Epithelial cell of proximal tubule (primary cell): ENCODE results near the gene DPEP1. TPM values are rescaled to one million over a fixed set of nuclear protein-coding genes. Genes with fewer than 3 reads are reported as not detected.
A peak's percentile ranks its signal among the peaks of the same experiment; 100 is the strongest.
"Not testable (repeated sequence)": the region's sequence is repeated elsewhere in the genome, so short reads cannot be mapped to it uniquely, and the experiment has no call there.

Source experiments
- DNase-seq: peaks from one replicate; pipeline ENCODE4 v3.0.0-alpha.2; 2011; ENCODE audit warnings: low read depth
- H3K4me3 ChIP-seq: 2 replicates; pipeline ENCODE4 v1.5.1; 2011; ENCODE audit warnings: low read depth, mild to moderate bottlenecking, low read length
- total RNA-seq: library from RNA; depleted of rRNA; stranded (reverse); fragments of >200 nt; gene quantifications from 2 replicates; pipeline ENCODE4 v1.2.3, GENCODE V29; 2015
- TF ChIP-seq, protein P1 (sequence below): conservative IDR thresholded peaks from 2 replicates; pipeline ENCODE4 v1.5.1; 2012; ENCODE audit warnings: low read depth, mild to moderate bottlenecking, low read length

Gene DPEP1
- total RNA-seq, 1 donor from 2014 or later: 5.0 TPM

DNA sequence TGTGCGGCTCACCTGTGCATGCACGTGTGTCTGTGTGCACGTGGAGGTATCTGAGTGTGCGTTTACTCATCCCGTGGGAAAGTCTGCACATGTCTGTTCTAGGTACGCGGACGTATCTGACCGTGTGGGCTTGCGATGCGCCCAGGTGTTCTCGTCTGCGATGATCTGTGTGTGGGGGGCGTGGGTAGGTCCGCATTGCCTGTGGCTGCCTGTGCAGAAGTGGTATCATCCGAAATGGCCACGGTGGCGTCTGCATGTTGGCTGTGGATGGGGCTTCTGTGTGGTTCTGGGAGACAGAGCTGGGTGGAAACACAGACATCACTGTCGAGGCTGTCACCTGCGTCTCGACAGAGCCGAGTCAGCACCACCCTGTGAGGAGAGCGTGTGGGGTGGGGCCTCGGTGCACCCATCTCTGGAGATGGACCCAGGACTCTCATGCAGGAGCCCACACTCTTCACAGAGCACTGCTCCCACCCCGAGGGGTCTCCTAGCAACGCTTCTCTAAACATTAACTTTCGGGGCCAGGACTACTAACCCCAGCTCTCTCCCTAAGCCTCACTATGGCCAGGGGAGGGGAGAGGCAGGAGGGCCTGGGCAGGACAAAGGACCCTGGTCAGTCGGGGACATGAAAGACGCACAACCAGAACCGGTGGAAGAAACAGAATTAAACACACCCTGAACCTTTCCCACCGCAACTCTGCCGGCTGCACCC lies 8.4 kb downstream of the DPEP1 start:
- TF ChIP-seq, protein P1, sequence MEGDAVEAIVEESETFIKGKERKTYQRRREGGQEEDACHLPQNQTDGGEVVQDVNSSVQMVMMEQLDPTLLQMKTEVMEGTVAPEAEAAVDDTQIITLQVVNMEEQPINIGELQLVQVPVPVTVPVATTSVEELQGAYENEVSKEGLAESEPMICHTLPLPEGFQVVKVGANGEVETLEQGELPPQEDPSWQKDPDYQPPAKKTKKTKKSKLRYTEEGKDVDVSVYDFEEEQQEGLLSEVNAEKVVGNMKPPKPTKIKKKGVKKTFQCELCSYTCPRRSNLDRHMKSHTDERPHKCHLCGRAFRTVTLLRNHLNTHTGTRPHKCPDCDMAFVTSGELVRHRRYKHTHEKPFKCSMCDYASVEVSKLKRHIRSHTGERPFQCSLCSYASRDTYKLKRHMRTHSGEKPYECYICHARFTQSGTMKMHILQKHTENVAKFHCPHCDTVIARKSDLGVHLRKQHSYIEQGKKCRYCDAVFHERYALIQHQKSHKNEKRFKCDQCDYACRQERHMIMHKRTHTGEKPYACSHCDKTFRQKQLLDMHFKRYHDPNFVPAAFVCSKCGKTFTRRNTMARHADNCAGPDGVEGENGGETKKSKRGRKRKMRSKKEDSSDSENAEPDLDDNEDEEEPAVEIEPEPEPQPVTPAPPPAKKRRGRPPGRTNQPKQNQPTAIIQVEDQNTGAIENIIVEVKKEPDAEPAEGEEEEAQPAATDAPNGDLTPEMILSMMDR: no peak
- no peak overlapping the region for H3K4me3 ChIP-seq
- DNase-seq: no peak

DNA sequence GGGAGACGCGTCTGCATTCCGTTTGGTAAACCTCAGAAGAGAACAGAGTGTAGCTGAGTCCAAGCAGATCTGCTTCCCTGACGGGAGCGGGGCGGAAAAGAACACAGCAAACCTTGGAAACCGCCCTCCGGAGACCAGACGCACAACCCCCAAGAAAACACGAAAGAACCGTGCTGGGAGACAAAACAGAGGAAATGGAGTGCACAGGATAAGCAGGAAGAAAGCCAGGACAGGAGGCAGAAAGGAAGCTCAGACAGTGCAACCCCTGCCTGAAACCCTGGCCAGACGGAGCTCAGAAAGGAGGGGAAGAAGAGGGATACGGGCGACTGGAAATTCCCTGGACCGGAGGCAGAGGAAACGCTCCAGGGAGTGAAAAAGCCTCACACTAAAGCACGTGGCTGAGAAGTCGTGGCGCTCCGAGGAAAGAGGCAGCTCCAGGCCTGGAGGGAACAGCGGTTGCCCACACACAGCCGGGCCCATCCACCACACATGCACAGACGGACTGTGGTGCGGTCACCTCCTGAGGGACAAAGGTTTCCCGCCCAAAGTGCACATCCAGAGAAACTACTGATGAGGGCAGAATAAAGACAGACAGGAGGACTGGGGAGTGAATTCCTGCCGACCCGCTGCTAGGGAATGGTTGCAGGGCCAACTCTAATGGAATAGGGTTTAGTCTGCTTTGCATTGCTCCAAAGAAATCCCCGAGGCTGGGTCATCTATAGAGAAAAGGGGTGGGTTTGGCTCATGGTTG lies 10.2 kb downstream of the DPEP1 start:
- H3K4me3 ChIP-seq: no peak overlapping the region
- TF ChIP-seq, protein P1: no peak
- no peak for DNase-seq

DNA sequence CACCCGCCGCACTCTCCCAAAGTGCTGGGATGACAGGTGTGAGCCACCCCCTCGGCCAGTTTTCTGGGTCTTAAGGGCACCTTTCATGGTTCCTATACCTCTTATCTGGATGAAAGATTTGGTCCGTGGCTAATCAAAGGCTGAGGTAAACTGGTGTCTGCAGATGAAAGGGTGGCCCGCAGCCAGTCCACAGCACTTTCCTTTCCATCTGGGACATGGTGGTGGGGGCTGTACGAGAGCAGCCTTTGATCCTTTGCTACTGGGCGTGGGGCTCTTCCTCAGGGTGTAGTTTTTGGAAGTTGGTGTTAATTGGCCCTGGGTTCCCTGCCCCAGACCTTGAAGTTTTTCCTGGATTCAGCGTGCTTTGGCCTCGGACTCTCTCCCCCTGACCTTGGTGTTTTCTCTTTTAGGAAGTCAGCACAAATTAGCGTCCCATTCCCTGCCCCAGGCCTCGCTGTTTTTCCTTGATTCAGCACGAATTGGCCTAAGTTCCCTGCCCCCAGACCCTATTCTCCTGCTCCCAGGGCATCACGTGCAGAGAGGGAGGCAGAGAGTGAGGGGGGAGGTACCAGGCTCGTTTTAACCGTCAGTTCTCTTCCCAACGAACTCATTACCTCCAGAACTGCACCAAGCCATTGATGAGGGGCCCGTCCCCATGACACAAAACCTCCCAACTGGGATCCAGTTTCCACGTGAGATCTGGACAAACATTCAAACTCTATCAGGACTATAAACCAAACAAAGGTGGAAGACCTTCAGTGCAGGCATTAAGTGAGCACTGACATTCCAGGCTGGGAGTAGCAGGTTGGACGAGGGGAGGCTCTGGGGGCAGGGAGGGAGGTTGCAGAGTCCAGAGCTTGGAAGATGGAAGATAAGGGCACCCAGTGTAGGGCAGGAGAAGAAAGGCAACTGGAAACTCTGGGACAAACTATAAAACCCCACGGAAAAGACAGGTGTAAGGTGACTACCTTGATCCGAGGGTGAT lies 11.6 kb downstream of the DPEP1 start:
- TF ChIP-seq, protein P1: no peak
- no peak overlapping the region for H3K4me3 ChIP-seq
- no peak for DNase-seq

DNA sequence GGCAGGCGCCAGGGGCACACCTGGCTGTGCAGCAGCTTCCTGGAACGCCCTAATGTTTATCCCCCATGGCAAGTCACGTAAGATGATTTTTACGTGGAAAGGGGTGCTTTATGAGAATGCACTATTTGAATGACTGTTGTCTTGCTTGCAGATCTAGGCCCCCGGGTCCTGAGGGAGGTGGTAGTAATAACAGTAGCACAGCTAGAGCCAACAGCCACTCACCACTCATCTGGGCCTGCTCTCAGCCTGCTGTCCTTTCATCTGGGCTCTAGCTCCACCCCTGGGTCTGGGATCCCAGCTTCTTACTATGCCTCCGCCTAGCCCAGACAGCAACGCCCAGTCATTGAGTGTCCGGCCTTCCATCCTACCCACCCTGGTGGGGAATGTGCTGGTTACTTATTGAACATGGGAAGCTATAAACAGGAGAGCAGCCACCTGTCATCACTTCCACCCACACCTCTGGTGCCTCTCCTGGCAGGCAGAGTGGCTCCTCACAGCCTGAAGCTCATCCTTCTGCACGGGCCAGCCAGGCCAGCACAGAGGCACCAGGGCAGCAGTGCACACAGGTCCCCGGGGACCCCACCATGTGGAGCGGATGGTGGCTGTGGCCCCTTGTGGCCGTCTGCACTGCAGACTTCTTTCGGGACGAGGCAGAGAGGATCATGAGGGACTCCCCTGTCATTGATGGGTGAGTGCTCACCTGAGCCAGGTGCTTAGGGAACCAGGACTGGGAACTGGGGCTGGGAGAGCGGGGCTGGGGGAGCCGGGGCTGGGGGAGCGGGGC lies 16.6 kb downstream of the DPEP1 start:
- TF ChIP-seq, protein P1: no peak
- no peak for DNase-seq
- H3K4me3 ChIP-seq: no peak overlapping the region

DNA sequence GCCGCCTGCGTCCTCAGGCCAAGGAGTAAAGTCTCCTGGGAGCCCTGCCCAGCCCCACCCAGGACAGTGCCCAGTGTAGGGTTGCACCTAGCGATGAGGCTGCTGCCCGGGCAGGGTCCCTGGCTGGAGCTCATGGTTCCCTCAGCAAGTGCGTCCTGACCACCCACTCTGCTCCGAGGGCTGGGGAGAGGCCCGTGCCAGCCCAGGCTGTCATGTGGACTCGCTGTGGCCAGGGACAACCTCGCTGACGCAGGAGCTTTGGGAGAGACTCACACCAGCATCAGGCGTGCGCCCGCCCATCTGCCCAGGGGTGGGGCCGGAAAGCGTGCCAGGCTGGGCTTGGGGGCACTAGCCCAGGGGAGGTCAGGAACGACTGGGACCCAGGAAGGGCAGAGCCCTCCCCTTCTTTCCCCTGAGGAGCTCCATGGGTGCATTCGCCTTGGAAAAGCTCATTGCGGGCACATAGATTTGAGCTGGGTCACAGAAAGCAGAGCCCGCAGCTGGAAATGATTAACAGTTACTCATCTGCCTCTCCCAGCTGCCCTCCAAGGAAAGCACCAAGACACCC lies 19.7 kb downstream of the DPEP1 start:
- H3K4me3 ChIP-seq: peak overlapping the region; percentile 19
- TF ChIP-seq, protein P1: no peak
- no peak for DNase-seq

DNA sequence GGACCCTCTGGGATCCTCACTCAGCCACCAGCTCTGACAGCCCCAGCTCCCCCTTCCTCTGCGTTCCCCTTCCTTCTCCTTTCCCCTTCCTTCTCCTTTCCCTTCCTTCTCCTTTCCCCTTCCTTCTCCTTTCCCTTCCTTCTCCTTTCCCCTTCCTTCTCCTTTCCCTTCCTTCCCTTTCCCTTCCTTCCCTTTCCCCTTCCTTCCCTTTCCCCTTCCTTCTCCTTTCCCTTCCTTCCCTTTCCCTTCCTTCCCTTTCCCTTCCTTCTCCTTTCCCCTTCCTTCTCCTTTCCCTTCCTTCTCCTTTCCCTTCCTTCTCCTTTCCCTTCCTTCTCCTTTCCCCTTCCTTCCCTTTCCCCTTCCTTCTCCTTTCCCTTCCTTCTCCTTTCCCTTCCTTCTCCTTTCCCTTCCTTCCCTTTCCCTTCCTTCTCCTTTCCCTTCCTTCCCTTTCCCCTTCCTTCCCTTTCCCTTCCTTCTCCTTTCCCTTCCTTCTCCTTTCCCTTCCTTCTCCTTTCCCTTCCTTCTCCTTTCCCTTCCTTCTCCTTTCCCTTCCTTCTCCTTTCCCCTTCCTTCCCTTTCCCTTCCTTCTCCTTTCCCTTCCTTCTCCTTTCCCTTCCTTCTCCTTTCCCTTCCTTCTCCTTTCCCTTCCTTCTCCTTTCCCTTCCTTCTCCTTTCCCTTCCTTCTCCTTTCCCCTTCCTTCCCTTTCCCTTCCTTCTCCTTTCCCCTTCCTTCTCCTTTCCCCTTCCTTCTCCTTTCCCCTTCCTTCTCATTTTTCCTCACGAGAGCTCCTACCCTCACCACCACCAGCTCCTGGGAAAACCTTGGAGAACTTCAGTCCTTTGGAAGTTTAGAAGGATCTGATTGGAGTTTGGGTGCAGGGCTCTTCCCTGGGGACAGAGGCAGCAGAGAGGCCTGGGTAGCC lies 21.3 kb downstream of the DPEP1 start:
- H3K4me3 ChIP-seq, DNase-seq: not testable (repeated sequence)
